Measurements from ENCODE around the gene SRPX2.

The SRPX2 gene

DNA sequence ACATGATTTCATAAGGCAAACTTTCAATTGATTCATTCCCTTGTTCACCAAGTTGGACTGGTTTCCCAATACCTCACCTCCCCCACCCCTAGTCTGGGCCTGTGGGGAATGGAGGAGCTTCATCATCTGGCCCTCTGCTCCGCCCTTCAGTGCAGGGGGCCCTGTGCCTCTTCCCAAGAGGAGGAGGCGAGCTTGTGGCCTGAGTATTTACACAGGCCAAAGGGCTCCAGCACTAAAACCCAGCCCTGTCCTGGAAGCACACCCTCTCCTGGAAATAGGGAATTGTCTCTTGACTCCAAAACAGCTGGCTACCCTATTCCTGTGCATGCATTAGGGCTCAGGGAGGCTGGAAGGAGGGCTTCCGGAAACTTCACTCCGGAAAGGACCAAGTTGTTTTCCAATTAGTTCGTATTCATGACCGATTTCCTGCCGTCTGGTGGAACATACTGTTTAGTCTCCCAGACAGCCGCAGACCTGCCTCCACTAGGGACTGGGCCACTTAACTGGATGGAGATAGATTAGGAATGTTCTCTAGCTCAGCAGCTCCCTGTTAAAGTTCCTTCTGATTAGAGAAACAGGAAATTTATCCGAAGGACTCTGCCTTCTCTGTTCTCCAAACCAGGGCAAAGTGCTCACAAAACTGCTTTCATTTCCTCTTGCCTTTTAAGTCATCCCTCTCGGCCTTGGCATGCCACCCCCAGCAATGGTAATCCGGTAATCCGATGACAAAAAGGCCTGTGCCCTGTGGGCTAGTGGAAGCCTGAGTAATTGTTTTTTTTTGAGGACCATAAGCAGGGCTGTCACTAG lies 5.8 kb downstream of the SRPX2 start:
- TF ChIP-seq, protein P1, sequence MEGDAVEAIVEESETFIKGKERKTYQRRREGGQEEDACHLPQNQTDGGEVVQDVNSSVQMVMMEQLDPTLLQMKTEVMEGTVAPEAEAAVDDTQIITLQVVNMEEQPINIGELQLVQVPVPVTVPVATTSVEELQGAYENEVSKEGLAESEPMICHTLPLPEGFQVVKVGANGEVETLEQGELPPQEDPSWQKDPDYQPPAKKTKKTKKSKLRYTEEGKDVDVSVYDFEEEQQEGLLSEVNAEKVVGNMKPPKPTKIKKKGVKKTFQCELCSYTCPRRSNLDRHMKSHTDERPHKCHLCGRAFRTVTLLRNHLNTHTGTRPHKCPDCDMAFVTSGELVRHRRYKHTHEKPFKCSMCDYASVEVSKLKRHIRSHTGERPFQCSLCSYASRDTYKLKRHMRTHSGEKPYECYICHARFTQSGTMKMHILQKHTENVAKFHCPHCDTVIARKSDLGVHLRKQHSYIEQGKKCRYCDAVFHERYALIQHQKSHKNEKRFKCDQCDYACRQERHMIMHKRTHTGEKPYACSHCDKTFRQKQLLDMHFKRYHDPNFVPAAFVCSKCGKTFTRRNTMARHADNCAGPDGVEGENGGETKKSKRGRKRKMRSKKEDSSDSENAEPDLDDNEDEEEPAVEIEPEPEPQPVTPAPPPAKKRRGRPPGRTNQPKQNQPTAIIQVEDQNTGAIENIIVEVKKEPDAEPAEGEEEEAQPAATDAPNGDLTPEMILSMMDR (IDR thresholded peaks at IDR 0.05; ENCODE audit: low read depth, low read length) = no peak
- H3K4me3 ChIP-seq (ENCODE audit: low read depth, low read length) = peak overlapping the region; percentile 18

DNA sequence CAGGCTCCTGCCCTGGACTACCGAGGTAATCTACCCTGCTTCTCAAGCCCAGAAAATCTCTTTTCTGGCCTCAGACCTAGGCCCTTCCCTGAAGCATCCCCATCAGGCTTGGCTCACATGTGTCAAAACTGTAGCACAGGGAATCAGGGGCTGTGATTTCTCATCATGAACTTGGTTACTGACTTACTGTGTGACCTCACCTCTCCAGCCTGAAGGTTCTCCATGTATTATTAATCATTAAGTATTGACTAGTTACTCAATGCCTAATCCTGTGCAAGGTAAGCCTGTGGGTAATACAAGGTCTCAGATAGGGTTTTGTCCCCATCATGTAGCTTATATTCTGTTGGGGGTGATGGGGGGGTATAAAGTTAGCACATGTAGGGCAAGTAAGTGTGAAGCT lies 6.8 kb downstream of the SRPX2 start:
- no peak overlapping the region for H3K4me3 ChIP-seq (ENCODE audit: low read depth, low read length)
- TF ChIP-seq, protein P1 (IDR thresholded peaks at IDR 0.05; ENCODE audit: low read depth, low read length) = no peak

DNA sequence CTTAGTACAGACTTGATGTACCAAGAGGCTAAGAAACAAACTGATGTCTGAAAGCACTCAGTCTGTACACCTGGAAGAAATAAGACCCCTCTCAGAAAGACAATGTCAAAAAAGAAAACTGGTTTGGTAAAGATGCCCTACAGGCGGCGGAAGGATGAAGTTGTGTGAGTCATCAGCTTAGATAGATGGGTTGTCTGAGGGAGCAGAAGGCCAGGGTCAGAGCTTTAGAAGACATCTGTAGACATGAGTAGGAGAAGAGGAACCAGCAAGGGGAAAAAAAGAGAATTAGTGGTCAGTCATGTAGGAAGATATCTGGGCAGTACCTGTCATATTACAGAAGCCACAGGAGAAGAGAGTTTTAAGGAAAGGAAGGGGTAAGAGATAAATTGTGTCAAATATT lies 8.3 kb downstream of the SRPX2 start:
- TF ChIP-seq, protein P1 (IDR thresholded peaks at IDR 0.05; ENCODE audit: low read depth, low read length) = no peak

DNA sequence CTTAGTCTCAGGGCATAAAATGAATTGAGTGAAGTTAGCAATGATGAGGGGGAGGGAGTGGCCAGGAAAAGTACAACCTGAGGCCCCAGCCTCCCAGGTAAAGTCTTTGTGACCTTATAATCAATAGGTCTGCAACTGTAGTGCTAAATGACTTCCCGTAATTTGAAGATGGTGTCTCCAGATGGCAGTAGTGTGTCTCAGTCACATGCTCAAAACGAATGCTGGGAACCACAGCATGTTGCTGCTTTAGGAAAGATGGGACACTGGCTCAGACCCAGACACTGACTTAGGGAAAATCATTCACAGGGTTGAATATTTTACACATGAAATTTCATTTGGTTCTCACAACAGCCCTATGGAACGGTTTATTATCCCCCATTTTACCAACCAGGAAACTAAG lies 10.3 kb downstream of the SRPX2 start:
- TF ChIP-seq, protein P1 (IDR thresholded peaks at IDR 0.05; ENCODE audit: low read depth, low read length) = no peak
- H3K4me3 ChIP-seq (ENCODE audit: low read depth, low read length) = no peak overlapping the region

More for the DNA sequence above, 8.3 kb downstream of the SRPX2 start:
- H3K4me3 ChIP-seq (ENCODE audit: low read depth, low read length) = no peak overlapping the region

DNA sequence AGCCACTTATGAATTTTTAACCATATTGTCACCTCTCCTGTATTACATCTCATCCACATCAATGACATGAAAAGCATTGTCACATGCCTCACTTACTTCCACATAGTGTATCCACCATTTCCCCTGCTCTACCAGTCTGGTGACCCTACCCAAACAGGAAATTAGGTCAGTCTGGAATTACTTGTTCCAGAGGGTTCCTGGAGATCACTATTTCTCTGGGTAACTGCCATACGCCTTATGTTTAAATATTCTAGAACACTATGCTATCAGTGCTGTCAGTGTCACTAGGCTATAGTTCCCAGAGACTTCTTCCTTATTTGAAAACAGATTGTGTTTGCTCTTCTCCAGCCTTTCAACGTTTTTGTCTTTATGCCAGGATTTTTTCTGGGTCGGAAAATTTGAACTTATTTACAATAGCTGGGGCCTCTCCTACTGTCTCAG lies 15.0 kb downstream of the SRPX2 start:
- no peak overlapping the region for H3K4me3 ChIP-seq (ENCODE audit: low read depth, low read length)
- TF ChIP-seq, protein P1 (IDR thresholded peaks at IDR 0.05; ENCODE audit: low read depth, low read length) = no peak

DNA sequence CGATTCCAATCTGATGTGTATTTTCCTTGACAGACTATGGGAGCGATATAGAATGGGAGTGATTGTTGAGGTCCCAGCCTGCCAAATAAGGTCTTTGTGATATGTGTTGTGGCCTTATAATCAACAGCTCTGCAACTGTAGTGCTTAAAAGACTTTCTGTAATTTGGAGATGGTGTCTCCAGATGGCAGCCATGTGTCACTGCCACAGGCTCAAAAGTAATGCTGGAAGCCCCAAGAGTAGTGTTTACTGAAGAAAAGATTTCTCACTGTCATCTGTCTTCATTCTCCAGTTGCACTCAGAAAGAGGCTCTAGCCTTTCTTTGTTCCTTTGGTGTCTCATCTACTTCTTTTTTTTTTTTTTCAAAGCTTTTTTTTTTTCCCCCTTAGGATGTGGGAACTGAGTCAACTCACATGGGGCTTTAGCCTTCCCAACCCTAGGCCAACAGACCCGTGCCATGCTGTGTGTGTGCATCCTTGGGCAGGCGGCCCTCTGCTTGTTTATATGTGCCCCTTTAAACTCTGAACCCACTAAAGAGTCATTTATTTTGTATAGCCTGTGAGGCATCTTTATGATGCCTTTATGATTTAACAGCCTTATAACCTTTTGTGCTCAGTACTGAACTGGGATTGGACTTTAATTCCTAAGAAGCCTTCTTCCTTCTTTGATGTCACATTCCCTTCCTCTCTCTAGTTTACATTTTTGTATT lies 15.6 kb downstream of the SRPX2 start:
- H3K4me3 ChIP-seq (ENCODE audit: low read depth, low read length) = no peak overlapping the region
- TF ChIP-seq, protein P1 (IDR thresholded peaks at IDR 0.05; ENCODE audit: low read depth, low read length) = no peak

DNA sequence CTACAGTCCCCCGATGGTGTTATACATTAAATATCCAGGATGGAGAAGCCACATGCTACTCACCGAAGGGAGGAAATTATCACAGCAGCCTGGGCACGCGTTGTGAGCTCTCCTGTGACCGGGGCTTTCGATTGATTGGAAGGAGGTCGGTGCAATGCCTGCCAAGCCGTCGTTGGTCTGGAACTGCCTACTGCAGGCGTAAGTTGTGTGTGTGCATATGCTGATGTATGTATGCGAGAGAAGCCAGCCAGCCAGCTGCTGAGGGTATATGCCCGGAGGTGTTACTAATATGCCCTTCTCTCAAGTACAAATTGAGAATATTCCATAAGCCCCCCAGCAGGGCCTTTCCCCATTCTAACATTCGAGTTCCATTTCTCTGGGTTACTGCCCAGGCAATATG lies 18.2 kb downstream of the SRPX2 start:
- H3K4me3 ChIP-seq (ENCODE audit: low read depth, low read length) = no peak overlapping the region
- TF ChIP-seq, protein P1 (IDR thresholded peaks at IDR 0.05; ENCODE audit: low read depth, low read length) = no peak
